ENCODE measurements around the gene HOXB5.

Gene HOXB5

GRCh38 chr17:48546137-48546923 lies 47.2 kb downstream of the HOXB5 start:
- Histone ChIP-seq H3K4me3 (ENCODE audit: low read depth, low read length) (peak overlapping the region; percentile 39), H3K4me1 (no peaks in the 10 kb centered on the region), H3K27ac (no peak overlapping the region), H3K79me2 (no peaks in the 10 kb centered on the region), H3K27me3 (ENCODE audit: control insufficient read depth, insufficient read depth, low read length) (no peaks in the 10 kb centered on the region), H3K4me2 (ENCODE audit: low read length) (peak overlapping the region; percentile 62), H3K36me3 (ENCODE audit: control insufficient read depth, insufficient read depth, low read length) (no peaks in the 10 kb centered on the region), H2AFZ (no peak overlapping the region), H3K9me3 (ENCODE audit: control insufficient read depth, low read length) (no peaks in the 10 kb centered on the region), H3K9ac (no peak overlapping the region)
- TF ChIP-seq CTCF (IDR thresholded peaks at IDR 0.05) = no peak

- Histone ChIP-seq H3K4me1 (no peaks in the 10 kb centered on the region), H3K4me2 (ENCODE audit: low read length) (peak overlapping the region; percentile 65), H3K27ac (peak overlapping the region; percentile 8), H2AFZ (no peak overlapping the region), H3K9me3 (ENCODE audit: control insufficient read depth, low read length) (no peaks in the 10 kb centered on the region), H3K9ac (no peak overlapping the region), H3K36me3 (ENCODE audit: control insufficient read depth, insufficient read depth, low read length) (no peaks in the 10 kb centered on the region), H3K27me3 (ENCODE audit: control insufficient read depth, insufficient read depth, low read length) (no peaks in the 10 kb centered on the region), H3K79me2 (no peaks in the 10 kb centered on the region), H3K4me3 (ENCODE audit: low read depth, low read length) (peak overlapping the region; percentile 97)
- no peak for TF ChIP-seq CTCF (IDR thresholded peaks at IDR 0.05)
Measured at GRCh38 chr17:48545539-48545938, 48.0 kb downstream of the HOXB5 start.

- no peak within 1 kb of the TSS for H3K9ac ChIP-seq
- H3K9me3 ChIP-seq (ENCODE audit: control insufficient read depth, low read length) = no peaks in the 10 kb centered on the region
- peak within 1 kb of the TSS; percentile 55 for H3K27ac ChIP-seq
- peak within 1 kb of the TSS; percentile 65 for H3K4me2 ChIP-seq (ENCODE audit: low read length)
- no peaks in the 10 kb centered on the region for H3K4me1 ChIP-seq
- H3K27me3 ChIP-seq (ENCODE audit: control insufficient read depth, insufficient read depth, low read length) = no peaks in the 10 kb centered on the region
- no peak for TF ChIP-seq CTCF (IDR thresholded peaks at IDR 0.05)
- no peak within 1 kb of the TSS for H2AFZ ChIP-seq
- H3K79me2 ChIP-seq = no peaks in the 10 kb centered on the region
- H3K4me3 ChIP-seq (ENCODE audit: low read depth, low read length) = peak within 1 kb of the TSS; percentile 97
- H3K36me3 ChIP-seq (ENCODE audit: control insufficient read depth, insufficient read depth, low read length) = no peaks in the 10 kb centered on the region
Measured at GRCh38 chr17:48545022-48545375, 48.6 kb downstream of the HOXB5 start, which contains the start of gene HOXB2. Gene HOXB2, minus strand, starts transcription at chr17:48545109. Its CDS starts 198 bp downstream, at chr17:48544911.

- H3K27ac ChIP-seq = peak overlapping the region; percentile 55
- H3K9me3 ChIP-seq (ENCODE audit: control insufficient read depth, low read length) = no peaks in the 10 kb centered on the region
- no peak overlapping the region for H3K9ac ChIP-seq
- H3K4me2 ChIP-seq (ENCODE audit: low read length) = peak overlapping the region; percentile 65
- no peaks in the 10 kb centered on the region for H3K79me2 ChIP-seq
- TF ChIP-seq CTCF (IDR thresholded peaks at IDR 0.05) = no peak
- peak overlapping the region; percentile 97 for H3K4me3 ChIP-seq (ENCODE audit: low read depth, low read length)
- H3K36me3 ChIP-seq (ENCODE audit: control insufficient read depth, insufficient read depth, low read length) = no peaks in the 10 kb centered on the region
- no peak overlapping the region for H2AFZ ChIP-seq
- no peaks in the 10 kb centered on the region for H3K27me3 ChIP-seq (ENCODE audit: control insufficient read depth, insufficient read depth, low read length)
- H3K4me1 ChIP-seq = no peaks in the 10 kb centered on the region
Measured at GRCh38 chr17:48544349-48545021, 49.1 kb downstream of the HOXB5 start.

All from parathyroid adenoma (tissue), 2 donors.